Measurements from ENCODE around the gene PHLDA3.

PHLDA3 gene

DNA sequence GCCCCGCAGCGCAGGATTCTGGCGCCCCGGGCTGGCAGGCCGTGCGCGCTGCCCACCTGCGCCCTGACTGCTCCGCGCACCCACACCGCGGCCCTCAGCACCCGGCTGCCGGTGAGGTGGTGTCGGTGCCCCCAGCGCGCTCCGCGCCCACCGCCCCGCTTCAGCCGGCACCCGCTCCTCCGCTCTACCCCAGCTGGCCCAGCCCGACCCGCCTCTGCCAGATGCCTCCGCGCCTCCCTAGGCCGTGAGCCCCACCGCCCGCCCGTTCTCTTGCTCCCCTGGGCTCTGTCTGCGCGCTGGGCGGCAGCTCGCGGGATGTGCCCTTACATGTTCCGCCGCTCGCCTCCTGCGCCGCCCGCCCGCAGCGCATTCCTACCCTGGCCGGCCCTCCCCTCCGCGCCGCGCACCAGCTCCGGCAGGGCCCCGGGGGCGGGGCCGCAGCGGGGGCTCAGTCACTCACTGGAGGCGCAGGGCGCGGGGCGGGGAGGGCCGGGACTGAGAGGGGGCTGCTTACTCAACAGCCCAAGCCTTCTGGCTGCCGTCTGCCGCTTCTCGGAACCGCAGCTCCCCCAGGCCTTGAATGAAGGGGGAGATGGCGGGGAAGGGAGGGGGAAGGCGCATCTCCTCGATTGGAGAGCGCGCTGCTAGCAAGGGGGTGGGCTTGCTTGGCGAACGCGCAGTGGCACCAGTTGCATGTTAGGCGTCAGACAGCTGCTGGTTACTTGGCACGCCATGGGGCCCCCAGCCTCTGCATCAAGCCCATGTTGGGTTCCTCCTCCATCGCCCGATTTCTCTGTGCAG, at the start of gene PHLDA3:
Gene PHLDA3 (minus strand): TSS at position 345 of the 801 bp plus-strand sequence. CDS start 402 bp downstream, outside the sequence.
- DNase-seq (ENCODE audit: low read depth), result peak; percentile 59
- in situ Hi-C loops (cut with HindIII; ENCODE audit: low sequenced_read_pairs), result no loop called here
- TF ChIP-seq, protein P1, sequence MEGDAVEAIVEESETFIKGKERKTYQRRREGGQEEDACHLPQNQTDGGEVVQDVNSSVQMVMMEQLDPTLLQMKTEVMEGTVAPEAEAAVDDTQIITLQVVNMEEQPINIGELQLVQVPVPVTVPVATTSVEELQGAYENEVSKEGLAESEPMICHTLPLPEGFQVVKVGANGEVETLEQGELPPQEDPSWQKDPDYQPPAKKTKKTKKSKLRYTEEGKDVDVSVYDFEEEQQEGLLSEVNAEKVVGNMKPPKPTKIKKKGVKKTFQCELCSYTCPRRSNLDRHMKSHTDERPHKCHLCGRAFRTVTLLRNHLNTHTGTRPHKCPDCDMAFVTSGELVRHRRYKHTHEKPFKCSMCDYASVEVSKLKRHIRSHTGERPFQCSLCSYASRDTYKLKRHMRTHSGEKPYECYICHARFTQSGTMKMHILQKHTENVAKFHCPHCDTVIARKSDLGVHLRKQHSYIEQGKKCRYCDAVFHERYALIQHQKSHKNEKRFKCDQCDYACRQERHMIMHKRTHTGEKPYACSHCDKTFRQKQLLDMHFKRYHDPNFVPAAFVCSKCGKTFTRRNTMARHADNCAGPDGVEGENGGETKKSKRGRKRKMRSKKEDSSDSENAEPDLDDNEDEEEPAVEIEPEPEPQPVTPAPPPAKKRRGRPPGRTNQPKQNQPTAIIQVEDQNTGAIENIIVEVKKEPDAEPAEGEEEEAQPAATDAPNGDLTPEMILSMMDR (IDR thresholded peaks at IDR 0.05; ENCODE audit: low read depth, low read length, missing control alignments), result no peak
- peak within 1 kb of the TSS; percentile 95 for H3K4me3 ChIP-seq (ENCODE audit: low read depth, low read length)

DNA sequence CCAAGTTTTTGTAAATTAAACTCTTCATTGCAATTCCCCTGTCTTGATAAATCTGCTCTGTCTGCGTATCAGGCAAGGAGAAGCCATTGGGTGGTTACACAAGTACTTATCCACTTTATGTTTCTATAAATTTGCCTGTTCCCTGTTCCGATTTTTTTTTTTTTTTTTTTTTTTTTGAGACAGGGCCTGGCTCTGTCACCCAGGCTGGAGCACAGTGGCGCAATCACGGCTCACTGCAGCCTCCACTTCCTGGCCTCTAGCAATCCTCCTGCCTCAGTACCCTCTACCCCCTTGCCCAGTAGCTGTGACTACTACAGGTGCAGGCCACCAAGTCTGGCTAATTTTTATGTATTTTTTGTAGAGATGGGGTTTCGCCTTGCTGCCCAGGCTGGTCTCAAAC, 49.1 kb upstream of the PHLDA3 start:
- in situ Hi-C loops (cut with HindIII; ENCODE audit: low sequenced_read_pairs), result loop anchor here (5.0 kb wide), 2 partner anchors 41 to 71 kb away; no protein-coding TSS in a partner anchor
- no peak for DNase-seq (ENCODE audit: low read depth)
- no peak overlapping the region for H3K4me3 ChIP-seq (ENCODE audit: low read depth, low read length)
- TF ChIP-seq, protein P1 (IDR thresholded peaks at IDR 0.05; ENCODE audit: low read depth, low read length, missing control alignments), result no peak

DNA sequence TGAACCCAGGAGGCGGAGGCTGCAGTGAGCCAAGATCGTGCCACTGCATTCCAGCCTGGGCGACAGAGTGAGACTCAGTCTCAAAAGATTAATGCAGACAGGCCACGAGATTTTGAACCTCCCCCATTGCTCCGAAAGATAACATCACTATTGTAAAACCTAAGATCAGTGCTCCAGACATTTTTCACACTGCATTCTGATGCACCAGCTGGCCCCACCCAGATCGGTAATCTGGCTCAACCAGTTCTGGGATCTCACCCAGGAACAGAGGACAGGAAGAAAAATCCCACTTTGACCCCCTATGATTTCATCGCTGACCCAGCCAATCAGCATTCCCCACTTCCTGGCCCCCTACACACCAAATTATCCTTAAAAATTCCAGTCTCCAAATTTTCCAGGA, 48.6 kb upstream of the PHLDA3 start:
- TF ChIP-seq, protein P1 (IDR thresholded peaks at IDR 0.05; ENCODE audit: low read depth, low read length, missing control alignments), result no peak
- H3K4me3 ChIP-seq (ENCODE audit: low read depth, low read length), result no peak overlapping the region
- in situ Hi-C loops (cut with HindIII; ENCODE audit: low sequenced_read_pairs), result loop anchor here (5.0 kb wide), 2 partner anchors 40 to 70 kb away; no protein-coding TSS in a partner anchor
- no peak for DNase-seq (ENCODE audit: low read depth)

DNA sequence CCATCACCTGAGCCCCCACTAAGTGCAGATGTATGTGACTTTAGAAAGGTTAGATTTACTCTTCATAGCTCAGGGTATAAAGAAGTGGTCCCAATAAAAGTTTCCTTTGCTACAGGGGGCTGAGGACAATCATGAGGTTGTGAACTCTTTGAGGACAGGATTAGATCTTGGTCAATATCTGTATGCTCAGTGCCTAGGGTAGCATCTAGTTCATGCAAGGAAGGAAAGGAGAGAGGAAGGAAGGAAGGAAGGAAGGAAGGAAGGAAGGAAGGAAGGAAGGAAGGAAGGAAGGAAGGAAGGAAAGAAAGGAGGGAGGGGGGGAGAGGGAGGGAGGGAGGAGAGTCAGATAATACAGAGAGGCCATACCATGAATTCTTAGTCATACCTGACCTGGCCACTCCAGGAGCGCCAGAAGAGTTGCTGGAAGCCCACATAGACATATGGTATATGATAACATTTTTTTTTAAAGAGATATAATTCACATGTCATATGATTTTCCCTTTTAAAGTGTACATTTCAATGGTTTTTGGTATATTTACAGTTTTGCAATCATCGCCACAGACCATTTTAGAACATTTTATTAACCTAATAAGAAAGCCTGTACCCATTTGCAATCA, 47.6 kb upstream of the PHLDA3 start:
- no peak overlapping the region for H3K4me3 ChIP-seq (ENCODE audit: low read depth, low read length)
- TF ChIP-seq, protein P1 (IDR thresholded peaks at IDR 0.05; ENCODE audit: low read depth, low read length, missing control alignments), result no peak
- in situ Hi-C loops (cut with HindIII; ENCODE audit: low sequenced_read_pairs), result loop anchor here (5.0 kb wide), 2 partner anchors 39 to 69 kb away; no protein-coding TSS in a partner anchor
- no peak for DNase-seq (ENCODE audit: low read depth)

DNA sequence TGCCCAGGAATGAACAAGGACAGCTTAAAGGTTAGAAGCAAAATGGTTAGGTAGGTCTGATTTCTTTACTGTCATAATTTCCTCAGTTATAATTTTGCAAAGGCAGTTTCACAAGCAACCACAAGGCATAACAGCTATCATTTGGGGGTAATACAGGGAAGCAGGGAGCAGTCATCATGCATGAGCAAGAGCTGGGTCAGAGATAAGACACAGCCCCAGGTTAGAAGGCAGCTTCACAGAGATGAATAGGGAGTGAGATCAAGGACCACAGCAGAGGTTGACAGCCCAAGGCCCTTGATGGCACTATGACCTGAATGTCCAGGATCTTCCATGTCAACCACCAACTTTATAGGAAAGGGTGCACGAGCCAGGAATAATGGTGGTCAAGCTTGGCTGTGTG, 46.9 kb upstream of the PHLDA3 start:
- DNase-seq (ENCODE audit: low read depth), result no peak
- in situ Hi-C loops (cut with HindIII; ENCODE audit: low sequenced_read_pairs), result loop anchor here (5.0 kb wide), 2 partner anchors 39 to 69 kb away; no protein-coding TSS in a partner anchor
- TF ChIP-seq, protein P1 (IDR thresholded peaks at IDR 0.05; ENCODE audit: low read depth, low read length, missing control alignments), result no peak
- H3K4me3 ChIP-seq (ENCODE audit: low read depth, low read length), result no peak overlapping the region

DNA sequence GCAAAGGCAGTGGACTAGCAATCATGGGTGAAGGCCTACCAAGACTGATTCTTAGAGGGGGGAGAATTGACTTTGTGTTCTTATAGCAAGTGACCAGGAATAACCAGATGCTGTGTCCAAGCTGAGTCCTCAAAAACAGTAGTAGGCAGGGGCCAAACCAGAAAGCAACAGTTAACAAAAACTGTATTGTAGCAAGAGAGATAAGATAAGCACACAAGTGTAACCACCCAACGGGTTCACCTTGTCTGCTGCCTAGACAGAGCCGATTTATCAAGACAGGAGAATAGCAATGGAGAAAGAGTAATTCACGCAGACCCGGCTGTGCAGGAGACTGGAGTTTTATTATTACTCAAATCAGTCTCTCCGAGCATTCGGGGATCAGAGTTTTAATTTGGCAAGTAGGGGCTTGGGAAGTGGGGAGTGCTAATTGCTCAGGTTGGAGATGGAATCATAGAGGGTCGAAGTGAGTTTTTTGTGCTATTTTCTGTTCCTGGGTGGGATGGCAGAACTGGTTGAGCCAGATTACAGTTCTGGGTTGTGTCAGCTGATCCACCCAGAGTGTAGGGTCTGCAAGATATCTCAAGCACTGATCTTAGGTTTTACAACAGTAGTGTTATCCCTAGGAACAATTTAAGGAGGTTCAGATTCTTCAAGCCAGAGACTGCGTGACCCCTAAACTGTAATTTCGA, 46.2 kb upstream of the PHLDA3 start:
- TF ChIP-seq, protein P1 (IDR thresholded peaks at IDR 0.05; ENCODE audit: low read depth, low read length, missing control alignments), result no peak
- no peak for DNase-seq (ENCODE audit: low read depth)
- no peak overlapping the region for H3K4me3 ChIP-seq (ENCODE audit: low read depth, low read length)
- in situ Hi-C loops (cut with HindIII; ENCODE audit: low sequenced_read_pairs), result loop anchor here (5.0 kb wide), 2 partner anchors 38 to 68 kb away; no protein-coding TSS in a partner anchor
